ENCODE data around the gene DALRD3.

The DALRD3 gene

DNA sequence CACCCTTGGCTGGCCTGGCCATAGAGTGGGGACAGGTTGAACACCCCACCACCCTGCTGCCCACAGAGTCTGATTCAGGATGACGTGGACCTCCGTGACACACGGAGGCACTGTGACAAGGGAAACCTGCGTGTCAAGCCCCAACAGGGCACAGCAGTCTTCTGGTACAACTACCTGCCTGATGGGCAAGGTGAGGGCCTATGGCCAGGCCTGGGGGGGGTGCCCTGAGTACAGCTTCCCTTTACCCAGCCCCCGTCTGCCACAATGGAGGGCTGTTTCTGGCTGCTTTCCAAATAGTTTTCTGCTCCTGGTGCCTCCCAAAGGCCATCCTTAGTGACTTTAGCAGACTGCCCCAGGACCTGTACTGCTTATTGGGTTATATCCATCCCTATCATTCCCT lies 12.4 kb downstream of the DALRD3 start:
- no peak for DNase-seq (ENCODE audit: low spot score)

DNA sequence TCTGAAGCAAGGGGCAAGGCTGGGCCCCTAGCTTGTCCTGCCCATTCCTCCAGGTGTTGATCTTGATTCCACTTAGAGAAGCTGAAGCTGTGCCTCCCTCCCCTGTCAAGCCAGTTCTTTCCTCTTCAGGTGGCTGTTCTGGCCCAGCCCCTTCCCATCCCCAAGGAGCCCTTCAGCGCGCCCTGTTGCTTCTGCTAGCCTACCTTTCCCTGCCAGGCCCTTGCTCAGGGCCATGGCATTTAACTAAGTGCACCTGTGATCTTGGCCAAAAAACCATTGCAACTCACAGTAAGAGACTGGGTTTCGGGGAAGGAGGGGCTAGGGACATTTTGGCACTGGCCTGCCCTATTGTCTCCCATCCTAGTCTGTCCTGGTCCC lies 13.1 kb downstream of the DALRD3 start:
- DNase-seq (ENCODE audit: low spot score) = no peak

DNA sequence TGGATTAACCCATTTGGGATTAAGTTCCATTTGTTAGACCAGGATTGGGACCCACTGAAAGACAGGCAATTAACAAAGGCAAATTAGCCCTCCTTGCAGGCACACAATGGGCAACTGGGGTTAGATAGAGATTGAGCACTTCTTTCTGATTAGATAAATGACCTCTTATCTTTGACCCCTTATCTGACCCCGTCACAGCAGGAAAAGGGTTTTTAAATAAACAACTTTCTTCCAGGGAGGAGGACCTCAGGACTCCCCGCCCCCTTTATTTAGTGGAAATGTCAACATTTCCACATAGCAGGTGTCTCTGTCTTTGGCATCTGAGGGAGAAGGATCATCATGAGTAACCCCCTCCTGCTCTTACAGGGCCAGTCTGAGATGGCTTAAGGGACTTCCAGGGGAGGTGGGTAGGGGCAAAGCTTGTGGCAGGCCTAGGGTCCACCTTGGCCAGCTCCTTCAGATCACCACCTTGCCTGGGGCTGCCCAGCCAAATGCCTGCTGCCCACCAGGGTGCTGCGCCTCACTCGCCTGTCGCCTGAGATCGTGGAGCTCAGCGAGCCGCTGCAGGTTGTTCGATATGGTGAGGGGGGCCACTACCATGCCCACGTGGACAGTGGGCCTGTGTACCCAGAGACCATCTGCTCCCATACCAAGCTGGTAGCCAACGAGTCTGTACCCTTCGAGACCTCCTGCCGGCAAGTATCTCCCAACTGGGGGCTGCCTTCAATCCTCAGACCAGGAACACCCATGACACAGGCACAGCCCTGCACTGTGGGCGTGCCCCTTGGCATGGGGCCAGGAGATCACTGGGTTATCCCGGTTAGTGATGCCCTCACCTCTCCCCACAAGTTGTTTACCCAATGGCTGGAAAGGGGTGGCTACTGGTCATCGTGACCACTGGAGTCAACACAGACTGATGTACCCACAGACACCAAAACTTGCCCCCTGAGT lies 13.8 kb downstream of the DALRD3 start:
- DNase-seq (ENCODE audit: low spot score) = no peak

DNA sequence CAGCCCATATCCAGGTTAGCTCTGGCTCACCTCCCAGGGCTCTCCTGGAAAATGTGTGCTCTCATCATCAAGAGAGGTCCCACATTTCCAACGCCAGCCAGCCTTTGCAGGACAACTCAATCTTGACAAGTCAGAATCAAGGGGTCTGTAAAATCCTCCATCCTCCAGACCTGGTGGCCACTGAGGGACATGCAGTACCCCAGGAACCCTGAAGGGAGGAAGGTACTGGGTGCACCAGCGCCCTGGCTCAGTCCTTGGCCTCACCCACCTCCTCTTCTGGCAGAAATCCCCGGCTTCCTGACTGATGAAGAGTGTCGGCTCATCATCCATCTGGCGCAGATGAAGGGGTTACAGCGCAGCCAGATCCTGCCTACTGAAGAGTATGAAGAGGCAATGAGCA lies 17.2 kb downstream of the DALRD3 start:
- no peak for DNase-seq (ENCODE audit: low spot score)

DNA sequence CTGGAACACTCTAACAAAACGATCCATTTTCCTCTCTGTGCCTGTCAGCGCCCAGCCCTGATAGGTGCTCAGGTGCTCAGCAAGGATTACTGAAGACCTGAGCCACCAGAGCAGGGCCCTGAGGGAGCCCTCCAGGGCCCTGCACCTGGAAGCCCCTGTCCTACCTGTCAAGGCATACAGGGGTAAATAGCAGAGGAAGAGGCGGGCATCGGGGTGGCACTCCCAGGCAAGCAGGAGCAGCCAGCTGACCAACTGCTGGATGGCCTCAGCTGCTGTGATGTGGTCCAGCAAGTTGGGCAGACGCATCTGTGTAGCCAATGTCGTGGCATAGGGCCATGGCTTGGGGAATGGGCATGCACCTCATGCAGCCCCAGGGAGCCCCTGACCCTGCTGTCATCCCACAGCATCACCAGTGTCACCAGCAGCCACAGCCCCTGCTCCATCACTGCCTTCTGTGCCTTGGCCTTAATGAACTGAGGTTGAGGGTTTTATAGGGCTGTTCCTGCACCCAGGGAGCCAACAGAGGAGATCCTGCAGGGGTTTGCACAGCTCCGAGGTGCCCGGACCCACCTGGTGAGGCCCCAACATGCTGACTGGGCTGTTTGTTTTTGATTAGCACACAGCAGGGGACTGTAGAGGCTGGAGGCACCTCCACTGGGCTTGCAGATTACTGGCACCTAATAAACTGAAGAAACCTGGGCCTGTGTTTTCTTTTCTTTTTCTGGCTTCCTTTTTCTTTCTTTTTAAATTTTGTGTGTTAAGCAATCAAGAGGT lies 19.1 kb downstream of the DALRD3 start:
- no peak for DNase-seq (ENCODE audit: low spot score)

DNA sequence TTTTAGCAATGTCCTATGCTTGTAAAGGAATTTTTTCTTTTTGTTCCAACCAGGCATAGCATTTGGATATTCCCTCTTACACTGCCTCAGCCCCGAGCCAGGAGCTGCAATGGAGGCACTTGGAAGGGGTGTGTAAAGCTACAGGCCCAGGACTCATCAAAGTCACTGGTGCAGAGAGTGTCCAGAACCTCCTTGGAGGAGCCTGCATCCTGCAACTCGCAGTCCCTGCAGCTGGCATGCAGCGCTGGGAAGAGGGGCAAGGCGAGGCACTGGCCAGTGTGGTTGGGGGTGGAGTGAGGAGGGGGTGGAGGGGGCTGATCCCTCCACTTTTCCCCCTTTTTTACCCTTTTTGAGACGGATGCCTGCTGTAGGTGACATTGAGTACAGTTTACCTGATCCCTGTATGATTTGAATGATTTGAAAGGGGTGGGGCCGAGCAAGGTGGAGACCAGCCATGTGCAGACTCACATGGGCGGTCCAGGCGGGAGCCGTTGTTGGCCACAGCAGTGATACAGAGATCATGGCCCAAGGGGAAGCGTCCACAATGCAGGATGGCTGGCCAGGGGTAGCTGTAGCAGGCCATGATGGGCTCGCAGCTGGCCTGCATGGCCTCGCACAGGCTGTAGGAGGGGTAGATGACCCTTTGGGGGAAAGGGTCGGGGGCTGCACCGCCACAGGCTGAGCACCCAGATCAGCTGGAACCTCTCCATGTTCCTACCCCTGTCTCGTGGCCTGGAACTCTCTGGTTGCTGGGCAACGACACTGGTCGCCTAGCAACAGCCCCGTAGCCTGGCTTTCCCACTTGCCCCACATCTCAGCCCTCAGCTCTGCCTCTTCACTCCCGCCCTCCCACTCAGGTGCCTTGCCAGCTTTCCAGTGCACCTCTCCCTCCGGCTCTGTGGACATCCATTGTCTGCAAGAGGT lies 20.4 kb downstream of the DALRD3 start:
- DNase-seq (ENCODE audit: low spot score) = no peak

DNA sequence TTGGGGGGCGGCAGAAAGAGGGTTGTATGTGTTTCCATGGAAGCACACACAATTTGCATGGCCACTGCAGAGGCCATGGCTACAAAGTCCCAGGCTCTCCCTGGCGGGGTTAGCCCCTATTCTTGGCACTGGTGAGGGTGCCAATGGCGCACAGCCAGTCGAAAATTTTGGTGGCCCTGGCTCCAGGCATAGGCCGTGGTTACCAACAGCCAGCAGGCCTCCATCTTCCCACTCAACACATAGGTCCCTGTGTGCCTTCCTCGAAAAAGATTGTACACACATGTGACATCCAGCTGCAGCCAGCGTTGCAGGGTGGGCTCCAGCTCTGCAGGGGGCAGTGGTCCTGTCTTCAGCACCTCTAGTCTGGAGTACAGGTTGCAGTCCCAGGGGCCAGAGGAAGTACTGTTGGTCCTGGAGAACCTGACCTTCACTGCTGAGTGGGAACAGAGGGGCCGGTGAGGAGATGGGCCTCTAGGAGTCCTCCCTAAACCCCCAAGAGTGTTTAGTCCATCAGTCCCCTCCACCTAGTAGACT lies 21.2 kb downstream of the DALRD3 start:
- no peak for DNase-seq (ENCODE audit: low spot score)

DNA sequence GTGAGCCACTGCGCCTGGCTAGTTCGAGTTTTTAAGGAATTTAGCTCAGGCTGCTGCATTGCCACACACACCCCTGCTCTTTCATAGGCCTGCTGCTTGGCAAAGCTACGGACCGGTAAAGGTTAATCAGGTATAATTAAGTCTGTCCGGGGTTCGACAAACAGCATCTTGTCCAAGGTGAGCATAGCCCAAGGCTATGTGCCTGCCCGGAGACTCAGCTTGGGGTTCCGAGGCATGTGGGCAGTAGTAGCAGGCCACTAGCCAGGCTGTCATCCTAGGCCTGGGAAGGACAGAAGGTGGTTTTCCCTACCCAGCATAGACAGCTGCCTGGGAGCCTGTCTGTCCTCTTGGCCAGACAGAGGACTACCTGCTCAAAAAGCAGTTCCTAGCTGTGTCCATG lies 21.7 kb downstream of the DALRD3 start:
- no peak for DNase-seq (ENCODE audit: low spot score)

DNA sequence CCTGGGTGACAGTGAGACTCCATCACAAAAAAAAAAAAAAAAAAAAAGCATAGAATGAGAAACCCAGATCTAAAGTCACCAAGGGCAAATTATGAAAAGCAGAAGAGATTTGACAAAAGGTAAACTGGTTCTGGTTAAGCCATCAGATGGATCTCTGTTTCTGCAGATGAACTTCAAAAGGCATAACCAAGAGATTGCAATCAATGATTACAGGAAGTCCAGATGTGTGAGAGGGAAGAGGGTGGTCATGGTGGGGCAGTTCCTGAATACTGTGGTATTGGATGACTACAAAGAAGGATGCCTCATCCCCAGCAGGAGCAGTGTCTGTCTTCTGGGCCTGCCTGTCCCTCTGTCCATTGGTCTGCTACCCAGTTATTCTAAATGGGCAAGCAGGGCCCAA lies 24.5 kb downstream of the DALRD3 start:
- DNase-seq (ENCODE audit: low spot score) = no peak

DNA sequence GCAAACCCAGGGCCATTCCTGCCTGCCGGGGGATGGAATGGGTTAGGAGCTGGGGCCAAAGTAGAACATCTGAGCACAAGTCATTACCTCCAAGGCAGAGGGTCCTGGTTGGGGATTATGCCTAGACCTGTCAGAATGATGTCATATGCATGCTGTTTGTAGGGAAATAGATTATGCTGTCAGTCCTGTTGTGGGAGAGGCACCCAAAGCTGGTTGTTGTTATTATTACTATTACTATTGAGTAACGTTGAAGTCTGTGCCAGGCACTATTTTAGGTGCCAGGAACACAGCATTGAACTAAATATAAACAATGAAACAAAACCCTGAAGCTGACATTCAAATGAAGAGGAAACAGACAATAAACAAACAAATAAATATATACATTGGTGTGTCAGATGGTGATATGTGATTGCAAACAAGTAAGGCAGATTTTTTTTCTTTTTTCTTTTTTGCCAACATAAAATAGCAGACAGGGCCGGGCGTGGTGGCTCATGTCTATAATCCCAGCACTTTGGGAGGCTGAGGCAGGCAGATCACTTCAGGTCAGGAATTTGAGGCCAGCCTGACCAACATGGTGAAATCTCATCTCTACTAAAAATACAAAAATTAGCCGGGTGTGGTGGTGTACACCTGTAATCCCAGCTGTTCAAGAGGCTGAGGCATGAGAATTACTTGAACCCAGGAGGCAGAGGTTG lies 26.4 kb downstream of the DALRD3 start:
- no peak for DNase-seq (ENCODE audit: low spot score)

DNA sequence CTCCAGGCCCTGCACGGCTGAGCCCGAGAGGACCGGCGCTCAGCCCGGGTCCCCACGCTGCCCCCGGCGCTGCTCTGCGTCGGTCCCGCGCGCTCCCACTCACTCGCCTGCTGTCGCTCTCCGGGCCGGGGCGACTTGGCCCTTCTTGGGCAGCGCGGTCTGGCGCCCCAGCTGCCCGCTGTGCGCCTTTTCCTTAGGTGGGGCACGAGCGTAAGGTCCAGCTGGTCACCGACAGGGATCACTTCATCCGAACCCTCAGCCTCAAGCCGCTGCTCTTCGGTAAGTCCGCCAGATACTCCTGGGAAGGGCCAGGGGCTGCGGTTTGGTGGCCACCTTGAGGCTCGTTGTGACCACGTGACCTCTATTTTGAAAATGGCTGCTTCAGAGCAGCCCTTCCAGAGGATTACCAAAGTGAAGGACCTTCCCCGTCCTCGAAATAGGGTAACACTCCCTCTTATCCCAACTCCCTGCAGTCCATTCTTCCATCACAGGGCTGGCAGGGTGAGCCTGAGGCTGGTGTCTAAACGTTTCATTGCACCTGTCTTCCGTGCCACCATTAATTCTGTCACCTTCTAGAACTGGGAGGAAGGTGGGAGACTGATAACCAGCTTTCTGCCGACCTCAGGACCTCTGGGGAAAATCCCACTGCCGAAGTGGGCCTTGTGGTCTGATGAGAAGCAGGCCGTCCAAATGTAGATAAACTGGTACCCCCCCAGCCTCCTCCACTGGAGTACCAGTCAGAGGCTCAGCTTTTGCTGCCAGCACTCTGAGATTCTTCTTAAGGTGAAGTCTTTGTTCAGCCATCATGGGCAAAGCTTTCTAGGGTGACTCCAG lies 27.5 kb downstream of the DALRD3 start:
- DNase-seq (ENCODE audit: low spot score) = no peak

DNA sequence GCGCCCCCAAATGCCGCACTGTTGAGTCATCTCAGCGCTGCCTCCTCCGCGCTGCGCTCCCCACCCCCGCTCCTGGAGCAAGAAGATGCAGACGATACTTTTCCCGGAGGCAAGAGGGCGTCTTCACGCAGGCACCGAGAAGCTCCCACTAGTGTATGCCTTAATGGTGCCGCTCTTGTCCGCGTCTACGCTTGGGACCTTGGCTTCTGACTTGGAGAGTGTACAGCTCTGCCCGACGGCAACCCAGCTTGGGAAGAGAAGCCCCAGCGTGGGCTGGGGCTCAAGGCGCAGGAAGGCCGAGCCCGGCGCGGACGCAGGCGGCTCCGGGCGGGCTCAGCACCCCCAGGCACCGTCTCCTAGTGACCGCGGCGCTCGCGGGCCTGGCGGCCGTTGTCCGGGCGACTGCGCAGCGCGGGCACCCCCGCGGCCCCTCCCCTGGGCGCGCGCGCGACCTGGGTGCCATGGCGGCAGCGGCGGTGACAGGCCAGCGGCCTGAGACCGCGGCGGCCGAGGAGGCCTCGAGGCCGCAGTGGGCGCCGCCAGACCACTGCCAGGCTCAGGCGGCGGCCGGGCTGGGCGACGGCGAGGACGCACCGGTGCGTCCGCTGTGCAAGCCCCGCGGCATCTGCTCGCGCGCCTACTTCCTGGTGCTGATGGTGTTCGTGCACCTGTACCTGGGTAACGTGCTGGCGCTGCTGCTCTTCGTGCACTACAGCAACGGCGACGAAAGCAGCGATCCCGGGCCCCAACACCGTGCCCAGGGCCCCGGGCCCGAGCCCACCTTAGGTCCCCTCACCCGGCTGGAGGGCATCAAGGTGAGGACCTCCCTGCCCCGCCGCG lies 28.4 kb downstream of the DALRD3 start, which contains the start of gene P4HTM:
Gene P4HTM, plus strand, starts transcription at position 446 of the 840 bp plus-strand sequence. Its CDS starts 16 bp downstream, at position 462.
- DNase-seq (ENCODE audit: low spot score) = no peak

DNA sequence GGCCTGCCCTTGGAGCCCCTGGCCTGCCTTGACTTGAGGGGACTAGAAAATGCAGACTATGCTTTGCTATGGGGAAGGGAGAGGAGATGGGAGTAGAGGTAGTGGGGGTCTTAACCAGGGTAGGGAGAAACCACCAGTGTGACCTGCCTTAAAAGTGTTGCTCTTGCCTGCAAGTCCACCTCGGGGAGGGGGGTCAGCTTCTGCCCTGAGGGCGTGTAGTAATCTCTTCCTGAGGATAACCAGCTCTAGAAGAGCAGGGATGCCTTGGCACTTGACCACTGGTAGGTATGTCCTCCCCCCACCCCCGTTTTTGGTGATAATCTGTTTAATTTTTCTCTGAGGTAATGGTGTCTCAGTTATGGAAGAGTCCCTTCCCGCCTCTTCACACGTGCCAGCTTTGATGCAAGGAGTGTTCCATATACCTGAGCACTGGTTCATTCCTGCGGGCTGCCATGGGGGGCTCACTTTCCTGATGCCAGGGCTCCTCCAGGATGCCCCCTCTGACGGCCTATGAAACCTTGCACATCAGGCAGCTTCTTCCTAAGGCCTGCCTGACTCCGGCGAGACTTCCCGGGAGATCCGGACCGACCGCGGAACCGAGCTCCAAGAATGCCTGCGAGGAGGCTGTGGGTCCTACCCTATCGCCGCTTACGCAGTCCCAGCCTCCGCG lies 29.1 kb downstream of the DALRD3 start:
- DNase-seq (ENCODE audit: low spot score) = no peak

DNA sequence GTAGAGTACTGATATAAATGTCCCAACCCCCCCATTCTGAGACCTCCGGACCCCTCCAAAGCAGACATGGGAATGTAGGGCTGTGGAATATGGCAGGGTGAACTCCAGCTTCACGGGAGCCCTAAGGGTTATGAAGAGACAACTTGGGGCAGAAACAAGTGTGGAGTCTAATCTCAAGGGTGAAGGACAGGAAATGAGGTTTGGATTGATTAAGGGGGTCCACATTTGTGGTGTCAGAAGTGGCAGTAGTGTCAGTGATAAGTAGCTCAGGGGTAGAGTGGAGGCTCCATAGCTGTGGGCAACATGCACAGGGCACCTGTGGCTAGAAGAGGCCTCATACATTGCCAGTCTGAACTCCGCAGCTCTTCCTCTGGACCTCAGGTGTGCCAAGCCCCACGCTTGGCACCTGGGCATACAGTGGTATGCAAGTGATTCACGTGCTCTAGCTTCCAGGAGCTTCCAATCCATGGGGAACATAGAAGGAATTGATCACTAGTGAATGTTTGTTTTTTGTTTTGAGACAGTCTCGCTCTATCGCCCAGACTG lies 32.5 kb downstream of the DALRD3 start:
- no peak for DNase-seq (ENCODE audit: low spot score)

DNA sequence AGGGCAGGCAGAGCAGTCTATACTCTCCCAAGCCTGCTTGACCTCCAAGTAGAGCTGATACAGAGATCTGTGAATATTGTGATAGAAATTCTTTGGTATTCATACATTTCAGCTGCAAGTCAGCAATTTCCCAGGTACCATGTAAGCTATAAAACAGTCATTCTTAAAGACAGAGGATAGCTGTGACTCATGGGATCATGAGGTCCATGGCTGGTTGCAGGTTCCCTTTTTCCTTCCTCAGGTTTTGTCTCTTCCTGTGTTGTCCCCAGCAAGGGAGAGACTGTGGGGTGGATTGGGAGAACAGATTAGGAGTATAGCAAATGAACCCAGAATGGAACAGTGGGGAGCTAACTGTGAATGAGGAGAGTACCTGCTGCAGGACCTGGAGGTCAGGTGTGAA lies 33.7 kb downstream of the DALRD3 start:
- no peak for DNase-seq (ENCODE audit: low spot score)

DNA sequence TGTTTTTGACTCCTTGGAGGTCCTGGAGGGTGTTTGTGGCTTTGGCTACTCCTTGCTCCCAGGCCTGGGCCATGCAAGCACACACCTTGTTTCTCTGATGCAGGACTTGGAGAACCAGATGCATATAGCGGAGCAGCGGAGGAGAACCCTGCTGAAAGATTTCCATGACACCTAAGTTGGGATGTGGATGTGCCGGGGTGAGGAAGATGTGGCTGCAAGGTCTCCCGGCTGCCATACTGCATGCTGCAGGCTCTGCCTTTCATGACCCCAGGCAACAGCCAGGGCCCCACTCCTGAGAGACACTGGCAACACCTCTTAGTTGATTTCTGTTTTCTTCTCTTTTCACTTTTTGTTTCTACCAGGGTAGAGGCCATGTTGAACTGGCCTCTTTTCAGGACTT lies 35.3 kb downstream of the DALRD3 start:
- DNase-seq (ENCODE audit: low spot score) = no peak

DNA sequence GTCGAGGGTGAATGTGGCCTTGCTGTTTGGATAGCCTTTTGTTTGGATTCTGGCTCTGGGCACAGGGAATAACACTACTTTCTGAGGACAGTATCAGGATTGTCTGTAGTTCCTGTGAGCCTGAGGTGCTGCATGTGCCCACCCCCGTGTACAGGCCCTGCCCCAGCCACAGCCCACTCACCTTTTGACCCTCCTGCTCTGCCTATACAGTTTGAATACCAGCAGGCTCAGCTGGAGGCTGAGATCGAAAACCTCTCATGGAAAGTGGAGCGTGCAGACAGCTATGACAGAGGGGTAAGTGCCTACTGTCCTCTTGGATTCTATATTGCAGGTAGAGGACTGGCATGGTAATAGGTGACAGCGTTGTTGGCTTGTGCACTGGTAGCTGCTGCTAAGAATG lies 35.7 kb downstream of the DALRD3 start:
- no peak for DNase-seq (ENCODE audit: low spot score)

DNA sequence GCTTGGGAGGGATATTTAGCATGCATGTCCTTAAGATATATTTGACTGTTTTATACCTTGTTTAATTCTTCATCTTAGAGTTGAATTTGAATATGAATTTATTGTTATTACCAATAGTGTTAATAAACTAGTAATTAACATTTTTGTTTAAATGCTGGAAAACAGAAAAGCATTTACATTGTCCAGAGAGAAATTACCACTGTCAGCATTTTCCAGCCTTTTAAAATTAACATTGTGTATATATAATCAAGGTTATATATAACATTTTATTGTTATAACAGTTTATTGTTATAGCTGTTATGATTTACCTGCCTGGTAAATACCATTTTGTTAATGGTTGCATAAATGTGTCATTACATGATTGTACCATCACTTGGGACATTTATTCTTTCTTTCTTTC lies 36.4 kb downstream of the DALRD3 start:
- DNase-seq (ENCODE audit: low spot score) = no peak

DNA sequence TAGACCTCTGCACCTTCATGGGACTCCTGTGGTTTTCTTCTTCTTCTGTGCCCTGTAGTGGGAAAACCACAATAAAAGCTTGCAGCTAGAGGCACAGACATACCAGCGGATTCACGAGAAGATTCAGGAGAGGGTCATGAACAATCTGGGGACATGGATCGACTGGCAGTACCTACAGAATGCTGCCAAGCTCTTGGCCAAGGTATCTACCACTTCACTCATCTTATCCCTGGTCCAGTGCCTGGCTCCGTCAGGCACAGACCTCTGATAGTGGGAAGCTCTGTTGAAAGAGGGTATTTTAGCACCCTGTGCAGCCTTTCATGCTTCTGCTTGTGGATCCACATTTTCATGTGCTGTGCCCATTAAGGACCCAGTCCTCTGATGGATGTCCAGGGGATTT lies 38.1 kb downstream of the DALRD3 start:
- DNase-seq (ENCODE audit: low spot score) = no peak
